VCaP (cell line): ENCODE data around the gene FUT4.
"Not testable (repeated sequence)": the region's sequence is repeated elsewhere in the genome, so short reads cannot be mapped to it uniquely, and the experiment has no call there.

Source experiments
- H3K27ac ChIP-seq: fragments of 450-650 bp; 2 replicates; pipeline ENCODE4 v1.5.1; 2017
- TF ChIP-seq, protein P1 (sequence below): fragments of 450-650 bp; conservative IDR thresholded peaks from 2 replicates; pipeline ENCODE4 v1.5.1; 2017; ENCODE audit warnings: mild to moderate bottlenecking, moderate library complexity

FUT4 gene, protein sequence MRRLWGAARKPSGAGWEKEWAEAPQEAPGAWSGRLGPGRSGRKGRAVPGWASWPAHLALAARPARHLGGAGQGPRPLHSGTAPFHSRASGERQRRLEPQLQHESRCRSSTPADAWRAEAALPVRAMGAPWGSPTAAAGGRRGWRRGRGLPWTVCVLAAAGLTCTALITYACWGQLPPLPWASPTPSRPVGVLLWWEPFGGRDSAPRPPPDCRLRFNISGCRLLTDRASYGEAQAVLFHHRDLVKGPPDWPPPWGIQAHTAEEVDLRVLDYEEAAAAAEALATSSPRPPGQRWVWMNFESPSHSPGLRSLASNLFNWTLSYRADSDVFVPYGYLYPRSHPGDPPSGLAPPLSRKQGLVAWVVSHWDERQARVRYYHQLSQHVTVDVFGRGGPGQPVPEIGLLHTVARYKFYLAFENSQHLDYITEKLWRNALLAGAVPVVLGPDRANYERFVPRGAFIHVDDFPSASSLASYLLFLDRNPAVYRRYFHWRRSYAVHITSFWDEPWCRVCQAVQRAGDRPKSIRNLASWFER

DNA sequence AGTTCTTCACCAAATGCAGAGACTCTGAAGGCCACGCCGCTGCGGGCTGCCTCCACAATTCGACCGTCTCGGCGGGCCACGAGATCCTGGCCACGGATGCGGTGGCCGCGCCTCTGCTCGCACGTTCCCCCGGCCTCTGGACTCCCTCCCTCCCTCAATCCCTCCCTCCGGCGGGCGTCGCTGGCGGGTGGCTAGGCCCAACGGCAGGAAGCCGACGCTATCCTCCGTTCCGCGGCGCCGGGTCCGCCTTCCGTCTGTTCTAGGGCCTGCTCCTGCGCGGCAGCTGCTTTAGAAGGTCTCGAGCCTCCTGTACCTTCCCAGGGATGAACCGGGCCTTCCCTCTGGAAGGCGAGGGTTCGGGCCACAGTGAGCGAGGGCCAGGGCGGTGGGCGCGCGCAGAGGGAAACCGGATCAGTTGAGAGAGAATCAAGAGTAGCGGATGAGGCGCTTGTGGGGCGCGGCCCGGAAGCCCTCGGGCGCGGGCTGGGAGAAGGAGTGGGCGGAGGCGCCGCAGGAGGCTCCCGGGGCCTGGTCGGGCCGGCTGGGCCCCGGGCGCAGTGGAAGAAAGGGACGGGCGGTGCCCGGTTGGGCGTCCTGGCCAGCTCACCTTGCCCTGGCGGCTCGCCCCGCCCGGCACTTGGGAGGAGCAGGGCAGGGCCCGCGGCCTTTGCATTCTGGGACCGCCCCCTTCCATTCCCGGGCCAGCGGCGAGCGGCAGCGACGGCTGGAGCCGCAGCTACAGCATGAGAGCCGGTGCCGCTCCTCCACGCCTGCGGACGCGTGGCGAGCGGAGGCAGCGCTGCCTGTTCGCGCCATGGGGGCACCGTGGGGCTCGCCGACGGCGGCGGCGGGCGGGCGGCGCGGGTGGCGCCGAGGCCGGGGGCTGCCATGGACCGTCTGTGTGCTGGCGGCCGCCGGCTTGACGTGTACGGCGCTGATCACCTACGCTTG is at the start of gene FUT4:
TSS of gene FUT4 (plus strand) at position 227 of the 951 bp plus-strand sequence. CDS start at position 440, 213 bp downstream.
- TF ChIP-seq, protein P1, sequence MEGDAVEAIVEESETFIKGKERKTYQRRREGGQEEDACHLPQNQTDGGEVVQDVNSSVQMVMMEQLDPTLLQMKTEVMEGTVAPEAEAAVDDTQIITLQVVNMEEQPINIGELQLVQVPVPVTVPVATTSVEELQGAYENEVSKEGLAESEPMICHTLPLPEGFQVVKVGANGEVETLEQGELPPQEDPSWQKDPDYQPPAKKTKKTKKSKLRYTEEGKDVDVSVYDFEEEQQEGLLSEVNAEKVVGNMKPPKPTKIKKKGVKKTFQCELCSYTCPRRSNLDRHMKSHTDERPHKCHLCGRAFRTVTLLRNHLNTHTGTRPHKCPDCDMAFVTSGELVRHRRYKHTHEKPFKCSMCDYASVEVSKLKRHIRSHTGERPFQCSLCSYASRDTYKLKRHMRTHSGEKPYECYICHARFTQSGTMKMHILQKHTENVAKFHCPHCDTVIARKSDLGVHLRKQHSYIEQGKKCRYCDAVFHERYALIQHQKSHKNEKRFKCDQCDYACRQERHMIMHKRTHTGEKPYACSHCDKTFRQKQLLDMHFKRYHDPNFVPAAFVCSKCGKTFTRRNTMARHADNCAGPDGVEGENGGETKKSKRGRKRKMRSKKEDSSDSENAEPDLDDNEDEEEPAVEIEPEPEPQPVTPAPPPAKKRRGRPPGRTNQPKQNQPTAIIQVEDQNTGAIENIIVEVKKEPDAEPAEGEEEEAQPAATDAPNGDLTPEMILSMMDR = no peak
- peak within 1 kb of the TSS; percentile 95 for H3K27ac ChIP-seq

DNA sequence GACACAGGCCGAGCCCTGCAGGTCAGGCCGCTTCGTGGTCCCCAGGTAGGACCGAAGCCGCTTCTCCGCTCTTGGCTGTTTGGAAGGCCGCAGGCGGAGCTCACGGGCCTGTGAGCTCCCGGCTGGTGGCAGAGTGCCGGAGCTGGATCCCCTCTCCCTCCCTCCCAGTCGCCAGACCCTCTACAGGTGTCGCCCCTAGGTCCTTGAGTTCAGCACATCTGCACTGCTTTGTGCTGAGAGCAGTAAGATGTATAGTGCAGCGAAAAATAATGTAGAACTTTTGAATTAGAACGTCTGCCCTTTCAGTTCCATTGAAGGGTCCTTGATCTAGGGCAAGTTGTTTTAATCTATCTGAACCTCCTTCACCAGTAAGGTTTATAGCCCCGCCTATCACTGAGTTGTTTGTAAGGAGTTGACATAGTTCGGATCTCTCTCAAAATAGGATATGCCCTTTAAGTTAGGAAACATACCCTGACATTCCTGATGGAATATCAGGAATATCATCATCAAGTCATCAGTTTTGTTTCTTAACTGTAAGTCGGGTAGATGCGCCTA is 49.5 kb upstream of the FUT4 start:
- TF ChIP-seq, protein P1 = no peak
- H3K27ac ChIP-seq = peak overlapping the region; percentile 79

DNA sequence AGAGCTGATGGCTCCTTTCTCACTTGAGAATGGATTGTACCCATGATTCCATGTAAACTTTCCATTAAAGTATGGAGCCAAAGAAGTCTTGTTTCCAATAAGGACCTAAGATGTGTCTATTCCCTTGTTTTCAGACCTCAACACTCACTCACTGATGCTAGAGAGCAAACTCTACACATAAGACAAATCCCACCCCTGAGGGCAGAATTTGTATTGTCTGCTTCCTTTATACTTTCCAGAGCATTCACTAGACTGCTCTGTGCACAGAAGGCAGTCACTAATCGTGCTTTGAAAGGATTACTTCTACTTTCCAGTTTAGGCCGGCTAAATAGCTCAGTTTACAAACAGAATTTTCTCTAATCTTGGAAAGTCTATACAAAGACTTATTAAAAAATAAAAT is 43.5 kb upstream of the FUT4 start:
- TF ChIP-seq, protein P1 = no peak
- H3K27ac ChIP-seq = no peak overlapping the region

DNA sequence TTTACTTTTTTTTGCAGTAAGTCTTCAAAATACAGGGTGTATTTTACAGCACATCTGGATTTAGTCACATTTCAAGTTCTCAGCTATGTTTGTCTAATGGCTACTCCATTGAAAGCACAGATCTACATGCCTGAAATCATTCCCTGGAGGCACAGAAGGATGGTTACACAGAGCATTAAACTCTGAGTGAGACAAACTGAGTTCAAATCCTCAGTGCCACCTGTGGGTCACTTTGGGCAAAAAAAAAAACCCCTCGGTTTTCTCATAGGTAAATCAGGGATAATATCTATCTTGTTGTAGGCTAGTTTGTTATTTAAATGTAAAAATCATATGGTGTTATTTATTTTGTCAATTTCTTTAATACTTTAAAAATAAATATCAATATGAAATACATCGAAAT is 42.2 kb upstream of the FUT4 start:
- TF ChIP-seq, protein P1 = no peak
- H3K27ac ChIP-seq = no peak overlapping the region

DNA sequence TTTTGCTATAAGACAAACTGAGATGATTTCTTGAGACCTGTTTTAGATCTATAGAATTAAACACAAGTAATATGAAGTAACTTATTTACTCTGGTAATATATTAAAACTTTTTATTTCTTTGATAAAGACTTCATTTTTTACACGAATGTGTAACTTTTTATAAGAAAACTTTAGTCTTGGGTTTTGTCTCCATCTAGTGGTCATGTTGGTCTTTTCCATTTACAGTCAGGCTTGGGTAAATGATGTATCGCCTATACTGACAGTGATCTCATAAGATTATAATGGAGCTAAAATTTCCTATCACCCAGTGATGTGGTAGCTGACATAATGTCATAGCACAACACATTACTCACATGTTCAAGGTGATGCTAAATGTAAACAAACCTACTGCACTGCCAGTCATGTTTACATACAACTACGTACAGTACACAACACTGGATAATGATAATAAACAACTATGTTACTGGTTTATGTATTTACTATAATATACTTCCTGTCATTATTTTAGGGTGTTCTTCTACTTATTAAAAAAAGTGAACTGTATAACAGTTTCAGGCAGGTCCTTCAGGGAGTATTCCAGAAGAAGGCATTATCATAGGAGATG is 38.9 kb upstream of the FUT4 start:
- TF ChIP-seq, protein P1 = peak; percentile 86
- H3K27ac ChIP-seq = no peak overlapping the region

DNA sequence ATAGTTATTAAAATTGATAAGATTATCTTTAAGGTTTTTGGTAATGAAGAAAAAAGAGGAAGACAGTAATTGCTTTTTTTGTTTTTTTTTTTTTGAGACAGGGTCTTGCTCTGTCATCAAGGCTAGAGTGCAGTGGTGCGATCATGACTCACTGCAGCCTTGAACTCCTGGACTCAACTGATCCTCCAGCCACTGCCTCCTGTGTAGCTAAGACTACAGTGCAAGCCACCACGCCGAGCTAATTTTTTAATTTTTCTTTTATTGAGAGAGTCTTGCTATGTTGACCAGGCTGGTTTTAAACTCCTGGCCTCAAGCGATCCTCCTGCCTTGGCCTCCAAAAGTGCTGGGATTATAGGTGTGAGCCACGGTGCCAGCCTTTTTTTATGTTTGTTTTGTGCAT is 37.2 kb upstream of the FUT4 start:
- not testable (repeated sequence) for H3K27ac ChIP-seq

DNA sequence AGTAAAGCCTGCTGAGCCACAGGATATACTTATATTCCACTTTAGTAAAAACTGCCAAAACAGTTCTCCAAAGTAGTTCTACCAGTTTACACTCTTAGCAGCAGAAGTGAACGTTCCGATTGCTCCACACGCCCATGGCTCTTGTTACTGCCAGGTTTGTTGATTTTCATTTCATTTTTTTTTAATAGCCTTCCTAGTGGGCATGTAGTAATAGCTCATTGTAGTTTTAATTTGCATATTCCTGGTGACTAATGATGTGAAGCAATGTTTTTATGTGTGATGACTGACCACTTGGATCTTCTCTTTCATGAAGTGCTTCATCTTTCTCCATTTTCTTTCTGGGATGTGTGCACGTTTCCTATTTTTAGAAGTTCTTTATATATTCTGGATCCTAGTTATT is 36.2 kb upstream of the FUT4 start:
- TF ChIP-seq, protein P1 = no peak
- no peak overlapping the region for H3K27ac ChIP-seq
